Measurements from ENCODE around the gene ZNF480. TPM values are rescaled to one million over a fixed set of nuclear protein-coding genes. Genes with fewer than 3 reads are reported as not detected.

The ZNF480 gene
- total and polyA plus RNA-seq, 2 donors (not counting 3 experiments of a cell fraction or from before 2014, with no cell fraction given): 3.6 to 10.0 TPM

GRCh38 chr19:52270266-52270885 is 26.6 kb upstream of the ZNF480 start:
- CTCF ChIA-PET: no interaction called here
- H3K4me3 ChIP-seq (replicated peaks in 1 of 3; ENCODE audit: insufficient read depth in 1 of 3, low read depth in 1 of 3, low read length in 3 of 3): peak overlapping the region; percentile 89 to 96 (median 94)

More at GRCh38 chr19:52270266-52270885, 26.6 kb upstream of the ZNF480 start:
- Histone ChIP-seq H4K20me1 (replicated peaks; ENCODE audit: control insufficient read depth, extremely low read depth, insufficient read depth, low read length) (no peaks in the 10 kb centered on the region), H3K4me2 (ENCODE audit: insufficient read depth, low read length) (peak overlapping the region; percentile 76), H3K27me3 (ENCODE audit: control insufficient read depth in 2 of 2, insufficient read depth in 2 of 2, low read length in 2 of 2) (no peaks in the 10 kb centered on the region), H3K36me3 (ENCODE audit: control insufficient read depth in 2 of 2, extremely low read depth in 1 of 2, insufficient read depth in 2 of 2, low read length in 2 of 2) (no peaks in the 10 kb centered on the region), H3K4me1 (ENCODE audit: control insufficient read depth, extremely low read depth, insufficient read depth, low read length) (peaks cover 6% of the 10 kb centered on the region), H3K9ac (replicated peaks; ENCODE audit: extremely low read depth, insufficient read depth, low read length) (peak overlapping the region; percentile 100), H3K79me2 (ENCODE audit: control insufficient read depth, insufficient read depth, low read length) (peaks cover 38% of the 10 kb centered on the region), H3K9me1 (replicated peaks; ENCODE audit: control insufficient read depth, extremely low read depth, insufficient read depth, low read length) (no peaks in the 10 kb centered on the region), H3K27ac (ENCODE audit: insufficient read depth, low read depth, low read length) (peak overlapping the region; percentile 96), H3K9me3 (replicated peaks; ENCODE audit: control insufficient read depth, insufficient read depth, low read length) (no peaks in the 10 kb centered on the region), H2AFZ (ENCODE audit: low read depth, low read length) (peak overlapping the region; percentile 74)
- intact Hi-C loops (cut with micrococcal nuclease): loop anchor here (1.0 kb wide), 1 partner anchor 80 kb away; the partner anchor contains the start of gene PPP2R1A
- POLR2A ChIA-PET: no interaction called here
- dilution Hi-C loops (cut with MboI; ENCODE audit: extremely low pct_ligation_motif_present, low sequenced_read_pairs): no loop called here
- TF ChIP-seq POLR2AphosphoS5 (IDR thresholded peaks at IDR 0.05; ENCODE audit: insufficient read depth, low read depth, low read length): no peak
- TF ChIP-seq JUN (IDR thresholded peaks at IDR 0.05; ENCODE audit: borderline replicate concordance, insufficient read depth, insufficient read length, low read depth): no peak
- no peak for TF ChIP-seq POLR2A (IDR thresholded peaks at IDR 0.05; ENCODE audit: low read depth, low read length)
- TF ChIP-seq MAX (IDR thresholded peaks at IDR 0.05; ENCODE audit: insufficient read depth, insufficient read length): no peak
- TF ChIP-seq GATA2 (IDR thresholded peaks at IDR 0.05; ENCODE audit: insufficient read depth, insufficient read length, low read depth, low read length): no peak
- no peak for TF ChIP-seq FOS (IDR thresholded peaks at IDR 0.05; ENCODE audit: borderline replicate concordance, insufficient read depth, low read length)
- TF ChIP-seq CTCF (IDR thresholded peaks at IDR 0.05; ENCODE audit: extremely low read depth in 1 of 2, insufficient read depth in 1 of 2, low read depth in 1 of 2, low read length in 2 of 2): no peak
- no peak for TF ChIP-seq MYC (IDR thresholded peaks at IDR 0.05; ENCODE audit: low read depth, low read length)
- TF ChIP-seq EZH2 (IDR thresholded peaks at IDR 0.05; ENCODE audit: borderline replicate concordance, low read depth, low read length, severe bottlenecking): no peak
- FAIRE-seq (no peak), DNase-seq (ENCODE audit: low read depth, low spot score) (no peak)
- BruUV-seq (replicated peaks): no TSS peak

All from endothelial cell of umbilical vein (primary cell).